Stomach (tissue), 9 donors: ENCODE data around the gene ITGB7. TPM values are rescaled to one million over a fixed set of nuclear protein-coding genes. Genes with fewer than 3 reads are reported as not detected.

Experiments
- DNase-seq, 2 donors: peaks; one replicate each; pipeline versions ENCODE4 v3.0.0 to v3.0.0-alpha.2; 2013 to 2019
- H3K27ac ChIP-seq, 5 donors: fragments of 200-600 bp in 4 of 5; sonication (generic) in 4 of 5; one replicate each; pipeline ENCODE4 v1.5.1; 2013 to 2019; ENCODE audit warnings: mild to moderate bottlenecking in 1 of 5, moderate library complexity in 1 of 5
- H3K27me3 ChIP-seq, 3 donors: fragments of 200-600 bp; sonication (generic); one replicate each; pipeline ENCODE4 v1.5.1; 2017 to 2019; ENCODE audit warnings: mixed run types in 1 of 3
- H3K36me3 ChIP-seq, 4 donors: fragments of 200-600 bp; sonication (generic); 1 replicate in 3 of 4; 2 replicates in 1 of 4; pipeline ENCODE4 v1.5.1; 2016 to 2019
- H3K4me1 ChIP-seq, 4 donors: fragments of 200-600 bp; sonication (generic); one replicate each; pipeline ENCODE4 v1.5.1; 2016 to 2019
- H3K4me3 ChIP-seq, 4 donors: fragments of 200-600 bp; sonication (generic) in 3 of 4; one replicate each; pipeline ENCODE4 v1.5.1; 2016 to 2019; ENCODE audit warnings: mild to moderate bottlenecking in 1 of 4
- H3K9me3 ChIP-seq, 4 donors: fragments of 200-600 bp; sonication (generic); one replicate each; pipeline ENCODE4 v1.5.1; 2016 to 2019
- EP300 ChIP-seq: sonication (generic); formaldehyde crosslinking; IDR thresholded peaks from one replicate; pipeline ENCODE4 v1.6.1; 2017; ENCODE audit warnings: antibody characterized with exemption
- POLR2A ChIP-seq, 4 donors: fragments of 450-650 bp; IDR thresholded peaks; one replicate each; pipeline ENCODE4 v1.6.1; 2016; ENCODE audit warnings: antibody characterized with exemption in 4 of 4, control low read depth in 2 of 4, mild to moderate bottlenecking in 1 of 4, moderate library complexity in 1 of 4
- POLR2AphosphoS5 ChIP-seq, 3 donors: sonication (generic); formaldehyde crosslinking; IDR thresholded peaks; one replicate each; pipeline ENCODE4 v1.6.1; 2016; ENCODE audit warnings: antibody characterized with exemption in 3 of 3
- WGBS, 5 donors: extraction: QIAGEN DNeasy Blood & Tissue Kit in 3 of 5; methylation state at CpG; one replicate each; pipeline versions ENCODE4 v1.1.5 to v1.1.7; 2013 to 2018; 5-methylcytosine and 5-hydroxymethylcytosine counted together
- intact Hi-C: fragments of 100-400 bp; cut with DNase I; formaldehyde crosslinking; loops from one replicate; pipeline ENCODE4 v1.15.1; 2023; ENCODE audit warnings: low total_unique reads
- polyA plus RNA-seq, 3 donors: library from polyadenylated mRNA; stranded (reverse); fragments of 200-250 nt; gene quantifications; one replicate each; pipeline ENCODE4 v1.2.3, GENCODE V29; 2013
- total RNA-seq, 5 donors: library from RNA; depleted of rRNA; stranded (reverse); fragments of >200 nt; gene quantifications; one replicate each; pipeline versions ENCODE4 v1.1.0 to v1.2.3, GENCODE V29; 2014 to 2016
- TF ChIP-seq, protein P1 (sequence below), 7 experiments: fragments of 450-650 bp in 4 of 7; fragments of 200-600 bp in 3 of 7; sonication (generic) in 3 of 7; IDR thresholded peaks; one replicate each; pipeline ENCODE4 v1.5.1; 2016 to 2019; ENCODE audit warnings: antibody characterized with exemption in 7 of 7, control low read depth in 2 of 7, mild to moderate bottlenecking in 1 of 7
- donor health status: healthy with polysubstance abuse.
- donor health status: Bipolar disorder and iron deficiency.
- donor health status: healthy.

The ITGB7 gene
- total and polyA plus RNA-seq, 8 donors: 0.56 to 29.5 (median 4.2) TPM; not detected in 2

GRCh38 chr12:53227836-53228235, 20.8 kb upstream of the ITGB7 start:
- Histone ChIP-seq H3K9me3 (no peaks in the 10 kb centered on the region), H3K27ac (no peak overlapping the region), H3K27me3 (peaks cover 0 to 6% (median 0%) of the 10 kb centered on the region in 3 donors), H3K4me1 (peaks cover 36 to 84% (median 64%) of the 10 kb centered on the region in 4 donors), H3K4me3 (no peak overlapping the region), H3K36me3 (peaks cover 6 to 26% (median 16%) of the 10 kb centered on the region in 4 donors)
- WGBS, 5 donors: 80 to 89% (median 83%) methylated on average over 1 of the region's 1 CpG
- no peak for TF ChIP-seq POLR2AphosphoS5 (IDR thresholded peaks at IDR 0.05)
- TF ChIP-seq, protein P1, sequence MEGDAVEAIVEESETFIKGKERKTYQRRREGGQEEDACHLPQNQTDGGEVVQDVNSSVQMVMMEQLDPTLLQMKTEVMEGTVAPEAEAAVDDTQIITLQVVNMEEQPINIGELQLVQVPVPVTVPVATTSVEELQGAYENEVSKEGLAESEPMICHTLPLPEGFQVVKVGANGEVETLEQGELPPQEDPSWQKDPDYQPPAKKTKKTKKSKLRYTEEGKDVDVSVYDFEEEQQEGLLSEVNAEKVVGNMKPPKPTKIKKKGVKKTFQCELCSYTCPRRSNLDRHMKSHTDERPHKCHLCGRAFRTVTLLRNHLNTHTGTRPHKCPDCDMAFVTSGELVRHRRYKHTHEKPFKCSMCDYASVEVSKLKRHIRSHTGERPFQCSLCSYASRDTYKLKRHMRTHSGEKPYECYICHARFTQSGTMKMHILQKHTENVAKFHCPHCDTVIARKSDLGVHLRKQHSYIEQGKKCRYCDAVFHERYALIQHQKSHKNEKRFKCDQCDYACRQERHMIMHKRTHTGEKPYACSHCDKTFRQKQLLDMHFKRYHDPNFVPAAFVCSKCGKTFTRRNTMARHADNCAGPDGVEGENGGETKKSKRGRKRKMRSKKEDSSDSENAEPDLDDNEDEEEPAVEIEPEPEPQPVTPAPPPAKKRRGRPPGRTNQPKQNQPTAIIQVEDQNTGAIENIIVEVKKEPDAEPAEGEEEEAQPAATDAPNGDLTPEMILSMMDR (IDR thresholded peaks at IDR 0.05): no peak
- TF ChIP-seq POLR2A (IDR thresholded peaks at IDR 0.05): no peak
- TF ChIP-seq EP300: no peak
- intact Hi-C loops: no loop called here
- DNase-seq: no peak

- Histone ChIP-seq H3K4me1 (peaks cover 37 to 84% (median 64%) of the 10 kb centered on the region in 4 donors), H3K4me3 (no peak overlapping the region), H3K27me3 (peaks cover 0 to 6% (median 0%) of the 10 kb centered on the region in 3 donors), H3K36me3 (peaks cover 6 to 26% (median 16%) of the 10 kb centered on the region in 4 donors), H3K27ac (no peak overlapping the region), H3K9me3 (no peaks in the 10 kb centered on the region)
- DNase-seq: no peak
- TF ChIP-seq POLR2A (IDR thresholded peaks at IDR 0.05): no peak
- 88 to 98% (median 97%) methylated on average over 11 of the region's 11 CpGs for WGBS, 5 donors
- intact Hi-C loops: no loop called here
Measured at GRCh38 chr12:53227341-53227740, 20.3 kb upstream of the ITGB7 start.

DNA sequence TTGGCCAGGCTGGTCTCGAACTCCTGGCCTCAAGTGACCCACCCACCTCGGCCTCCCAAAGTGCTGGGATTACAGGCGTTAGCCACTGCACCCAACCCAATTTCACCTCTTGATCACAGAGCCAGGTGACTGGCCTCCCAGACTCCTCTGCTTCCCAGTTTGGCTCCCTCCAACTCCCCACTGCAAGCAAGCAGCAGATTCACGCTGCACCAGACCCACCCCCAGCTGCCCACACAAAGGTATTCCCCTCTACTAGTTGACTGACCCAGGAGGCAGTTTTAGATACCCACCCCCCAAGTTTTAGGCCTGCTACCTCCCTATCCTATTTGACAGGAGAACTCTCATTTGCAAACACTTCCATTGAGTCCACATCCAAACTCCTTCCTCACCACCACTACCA, 19.8 kb upstream of the ITGB7 start:
- H3K9me3 ChIP-seq: no peaks in the 10 kb centered on the region
- DNase-seq: no peak
- no peak for TF ChIP-seq EP300
- TF ChIP-seq POLR2AphosphoS5 (IDR thresholded peaks at IDR 0.05): no peak
- TF ChIP-seq, protein P1 (IDR thresholded peaks at IDR 0.05): no peak
- TF ChIP-seq POLR2A (IDR thresholded peaks at IDR 0.05): no peak
- no peak overlapping the region for H3K4me3 ChIP-seq
- H3K4me1 ChIP-seq: peaks cover 43 to 84% (median 65%) of the 10 kb centered on the region in 4 donors
- H3K27ac ChIP-seq: no peak overlapping the region
- 87 to 95% (median 88%) methylated on average over 4 of the region's 4 CpGs for WGBS, 5 donors
- H3K27me3 ChIP-seq: peaks cover 0 to 6% (median 0%) of the 10 kb centered on the region in 3 donors
- H3K36me3 ChIP-seq: peaks cover 6 to 26% (median 16%) of the 10 kb centered on the region in 4 donors
- intact Hi-C loops: no loop called here

DNA sequence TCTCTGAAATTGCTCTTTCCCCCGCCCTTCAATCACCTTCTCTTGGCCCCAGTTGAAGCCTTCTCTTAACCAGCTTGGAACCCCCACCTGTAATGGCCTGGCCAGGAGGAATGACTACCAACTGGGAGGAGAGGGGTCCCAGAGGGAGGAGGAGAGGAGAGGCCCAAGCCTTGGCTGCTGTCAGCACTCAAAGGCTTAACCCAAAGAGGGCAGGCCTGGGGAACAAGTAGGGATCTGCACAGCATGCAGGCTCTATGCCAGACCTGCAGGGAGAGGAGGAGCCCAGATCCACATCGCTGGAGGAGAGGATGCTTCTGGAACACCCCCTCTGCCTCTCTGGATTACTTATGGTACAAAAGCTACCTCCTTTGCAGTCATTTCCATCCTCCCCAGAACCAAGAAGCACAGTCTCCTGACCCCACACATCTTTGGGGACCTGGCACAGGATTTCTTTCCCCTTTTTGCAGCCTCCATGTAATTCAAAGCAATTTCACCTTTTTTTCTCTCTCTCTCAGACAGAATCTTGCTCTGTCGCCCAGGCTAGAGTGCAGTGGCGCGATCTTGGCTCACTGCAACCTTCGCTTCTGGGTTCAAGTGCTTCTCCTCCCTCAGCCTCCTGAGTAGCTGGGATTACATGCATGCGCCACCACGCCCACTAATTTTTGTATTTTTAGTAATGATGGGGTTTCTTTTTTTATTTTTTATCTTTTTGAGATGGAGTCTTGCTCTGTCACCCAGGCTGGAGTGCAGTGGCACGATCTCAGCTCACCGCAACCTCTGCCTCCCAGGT, 18.8 kb upstream of the ITGB7 start:
- intact Hi-C loops: no loop called here
- Histone ChIP-seq H3K36me3 (peaks cover 6 to 26% (median 16%) of the 10 kb centered on the region in 4 donors), H3K9me3 (no peaks in the 10 kb centered on the region), H3K4me3 (no peak overlapping the region), H3K4me1 (peaks cover 38 to 76% (median 59%) of the 10 kb centered on the region in 4 donors), H3K27ac (peak overlapping the region in 4 of 5 donors; percentile 96 to 99 (median 98)), H3K27me3 (no peaks in the 10 kb centered on the region)
- DNase-seq: peak in 1 of 2 donors; percentile 48
- TF ChIP-seq POLR2A (IDR thresholded peaks at IDR 0.05): no peak
- TF ChIP-seq EP300: no peak
- TF ChIP-seq POLR2AphosphoS5 (IDR thresholded peaks at IDR 0.05): no peak
- TF ChIP-seq, protein P1 (IDR thresholded peaks at IDR 0.05): no peak
- WGBS, 5 donors: 85 to 92% (median 90%) methylated on average over 10 of the region's 10 CpGs
